Measurements from ENCODE around the gene GOLGA1. TPM values are rescaled to one million over a fixed set of nuclear protein-coding genes. Genes with fewer than 3 reads are reported as not detected.
A peak's percentile ranks its signal among the peaks of the same experiment; 100 is the strongest.

The GOLGA1 gene
- total and polyA plus RNA-seq, 2 of the 13 experiments (the other 11 are each of a cell fraction or from before 2014, with no cell fraction given), result 12.7 to 15.9 TPM

DNA sequence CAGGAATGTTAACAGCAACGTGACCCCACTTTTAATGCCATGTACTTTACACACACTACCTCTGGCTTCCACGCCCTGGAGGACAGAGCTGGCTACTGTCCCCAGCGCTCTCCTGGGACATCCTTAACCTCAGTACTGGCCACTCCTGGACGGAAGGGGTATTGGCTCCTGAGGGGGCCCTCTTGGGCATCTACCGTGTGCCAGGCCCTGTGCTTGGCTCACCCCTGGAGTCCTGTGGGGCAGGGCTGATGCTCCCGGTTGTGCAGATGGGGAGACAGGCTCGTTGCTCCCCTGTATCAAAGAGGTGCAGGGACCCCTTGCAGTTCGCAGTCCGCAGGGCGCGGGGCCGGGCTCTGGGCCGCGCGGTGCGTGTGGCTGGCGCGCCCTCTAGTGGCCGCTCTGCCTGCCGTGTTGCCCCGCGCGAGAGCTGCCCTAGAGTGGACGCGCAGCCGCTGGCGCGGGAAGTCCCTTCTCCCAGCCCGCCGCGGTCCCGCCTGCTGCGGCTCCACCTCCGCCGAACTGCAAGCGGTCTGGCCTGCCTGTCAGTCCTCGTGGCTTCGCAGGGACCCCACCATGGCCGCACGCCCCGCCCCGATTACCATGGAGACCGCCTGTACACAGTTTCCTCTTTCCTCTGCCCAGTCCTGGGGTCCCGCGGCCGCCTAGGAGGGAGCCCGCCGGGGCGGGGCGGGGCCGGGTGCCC lies 87.9 kb downstream of the GOLGA1 start, which contains the start of gene WDR38 (continued):
- TF ChIP-seq, protein P1, sequence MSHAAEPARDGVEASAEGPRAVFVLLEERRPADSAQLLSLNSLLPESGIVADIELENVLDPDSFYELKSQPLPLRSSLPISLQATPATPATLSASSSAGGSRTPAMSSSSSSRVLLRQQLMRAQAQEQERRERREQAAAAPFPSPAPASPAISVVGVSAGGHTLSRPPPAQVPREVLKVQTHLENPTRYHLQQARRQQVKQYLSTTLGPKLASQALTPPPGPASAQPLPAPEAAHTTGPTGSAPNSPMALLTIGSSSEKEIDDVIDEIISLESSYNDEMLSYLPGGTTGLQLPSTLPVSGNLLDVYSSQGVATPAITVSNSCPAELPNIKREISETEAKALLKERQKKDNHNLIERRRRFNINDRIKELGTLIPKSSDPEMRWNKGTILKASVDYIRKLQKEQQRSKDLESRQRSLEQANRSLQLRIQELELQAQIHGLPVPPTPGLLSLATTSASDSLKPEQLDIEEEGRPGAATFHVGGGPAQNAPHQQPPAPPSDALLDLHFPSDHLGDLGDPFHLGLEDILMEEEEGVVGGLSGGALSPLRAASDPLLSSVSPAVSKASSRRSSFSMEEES (CRISPR knock-in tag; IDR thresholded peaks at IDR 0.05), result no peak
- TF ChIP-seq SMYD3 (CRISPR knock-in tag; IDR thresholded peaks at IDR 0.05) (no peak), ZFAT (CRISPR knock-in tag; conservative IDR thresholded peaks at IDR 0.05) (no peak), ZKSCAN8 (CRISPR knock-in tag; IDR thresholded peaks at IDR 0.05; ENCODE audit: borderline replicate concordance) (no peak), CEBPG (CRISPR knock-in tag; IDR thresholded peaks at IDR 0.05) (no peak), ZNF878 (CRISPR knock-in tag; IDR thresholded peaks at IDR 0.05) (no peak), ZNF292 (CRISPR knock-in tag; IDR thresholded peaks at IDR 0.05; ENCODE audit: borderline replicate concordance, low read depth) (no peak), ZNF256 (CRISPR knock-in tag; conservative IDR thresholded peaks at IDR 0.05) (no peak), CBX5 (CRISPR knock-in tag; IDR thresholded peaks at IDR 0.05; ENCODE audit: borderline replicate concordance) (no peak; the same call in 1 of the 2 replicates), ZNF841 (CRISPR knock-in tag; IDR thresholded peaks at IDR 0.05; ENCODE audit: borderline replicate concordance) (no peak), ZSCAN20 (CRISPR knock-in tag; IDR thresholded peaks at IDR 0.05; ENCODE audit: borderline replicate concordance) (no peak), ZNF484 (CRISPR knock-in tag; IDR thresholded peaks at IDR 0.05; ENCODE audit: borderline replicate concordance, low read depth) (no peak), ZNF350 (CRISPR knock-in tag; IDR thresholded peaks at IDR 0.05; ENCODE audit: borderline replicate concordance, low read depth) (peak; percentile 51; the same call in 1 of the 2 replicates), ZBTB21 (CRISPR knock-in tag; IDR thresholded peaks at IDR 0.05) (no peak), ARNTL (CRISPR knock-in tag; IDR thresholded peaks at IDR 0.05) (no peak), ZNF3 (CRISPR knock-in tag; IDR thresholded peaks at IDR 0.05) (no peak), EHMT2 (IDR thresholded peaks at IDR 0.05; ENCODE audit: borderline replicate concordance, low read depth, low read length) (no peak), NONO (IDR thresholded peaks at IDR 0.05) (no peak), NONO (CRISPR knock-in tag; conservative IDR thresholded peaks at IDR 0.05) (no peak), SYNCRIP (IDR thresholded peaks at IDR 0.05; ENCODE audit: insufficient read depth, low read depth, low read length) (no peak), ZNF775 (CRISPR knock-in tag; IDR thresholded peaks at IDR 0.05; ENCODE audit: borderline replicate concordance) (no peak), ISL2 (CRISPR knock-in tag; IDR thresholded peaks at IDR 0.05) (0 out of 2 replicates have a peak, but pooled peaks have one; percentile 33), SMAD9 (CRISPR knock-in tag; IDR thresholded peaks at IDR 0.05) (no peak), MED13 (CRISPR knock-in tag; IDR thresholded peaks at IDR 0.05) (no peak), YEATS4 (CRISPR knock-in tag; IDR thresholded peaks at IDR 0.05; ENCODE audit: borderline replicate concordance) (no peak)
- TF ChIP-seq, protein P2, sequence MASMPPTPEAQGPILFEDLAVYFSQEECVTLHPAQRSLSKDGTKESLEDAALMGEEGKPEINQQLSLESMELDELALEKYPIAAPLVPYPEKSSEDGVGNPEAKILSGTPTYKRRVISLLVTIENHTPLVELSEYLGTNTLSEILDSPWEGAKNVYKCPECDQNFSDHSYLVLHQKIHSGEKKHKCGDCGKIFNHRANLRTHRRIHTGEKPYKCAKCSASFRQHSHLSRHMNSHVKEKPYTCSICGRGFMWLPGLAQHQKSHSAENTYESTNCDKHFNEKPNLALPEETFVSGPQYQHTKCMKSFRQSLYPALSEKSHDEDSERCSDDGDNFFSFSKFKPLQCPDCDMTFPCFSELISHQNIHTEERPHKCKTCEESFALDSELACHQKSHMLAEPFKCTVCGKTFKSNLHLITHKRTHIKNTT (CRISPR knock-in tag; IDR thresholded peaks at IDR 0.05), result no peak
- TF ChIP-seq, protein P3, sequence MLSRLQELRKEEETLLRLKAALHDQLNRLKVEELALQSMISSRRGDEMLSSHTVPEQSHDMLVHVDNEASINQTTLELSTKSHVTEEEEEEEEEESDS (CRISPR knock-in tag; IDR thresholded peaks at IDR 0.05; ENCODE audit: borderline replicate concordance), result no peak
- TF ChIP-seq, protein P4, sequence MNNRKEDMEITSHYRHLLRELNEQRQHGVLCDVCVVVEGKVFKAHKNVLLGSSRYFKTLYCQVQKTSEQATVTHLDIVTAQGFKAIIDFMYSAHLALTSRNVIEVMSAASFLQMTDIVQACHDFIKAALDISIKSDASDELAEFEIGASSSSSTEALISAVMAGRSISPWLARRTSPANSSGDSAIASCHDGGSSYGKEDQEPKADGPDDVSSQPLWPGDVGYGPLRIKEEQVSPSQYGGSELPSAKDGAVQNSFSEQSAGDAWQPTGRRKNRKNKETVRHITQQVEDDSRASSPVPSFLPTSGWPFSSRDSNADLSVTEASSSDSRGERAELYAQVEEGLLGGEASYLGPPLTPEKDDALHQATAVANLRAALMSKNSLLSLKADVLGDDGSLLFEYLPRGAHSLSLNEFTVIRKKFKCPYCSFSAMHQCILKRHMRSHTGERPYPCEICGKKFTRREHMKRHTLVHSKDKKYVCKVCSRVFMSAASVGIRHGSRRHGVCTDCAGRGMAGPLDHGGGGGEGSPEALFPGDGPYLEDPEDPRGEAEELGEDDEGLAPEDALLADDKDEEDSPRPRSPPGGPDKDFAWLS (CRISPR knock-in tag; IDR thresholded peaks at IDR 0.05; ENCODE audit: borderline replicate concordance), result no peak

Measured in HepG2 (cell line).